Stimulated activated CD4-positive, alpha-beta T cell treated with anti-CD3 and anti-CD28 coated beads, Interleukin-1b, Interleukin-23, amount 100 ng/mL, for 4 hours (primary cell): ENCODE results near the gene DIAPH1.

Experiments used
- DNase-seq, 2 donors: peaks; one replicate each; pipeline ENCODE4 v3.0.0-alpha.2; 2020; ENCODE audit warnings: low read depth in 2 of 2

The DIAPH1 gene

GRCh38 chr5:141639357-141640050 lies 20.7 kb upstream of the DIAPH1 start:
- no peak for DNase-seq

- DNase-seq = no peak
Observed at GRCh38 chr5:141638771-141639170, 20.0 kb upstream of the DIAPH1 start.

- peak in 1 of 2 donors; percentile 44 for DNase-seq
Observed at GRCh38 chr5:141637767-141638419, 19.1 kb upstream of the DIAPH1 start.

GRCh38 chr5:141637123-141637766 lies 18.4 kb upstream of the DIAPH1 start:
- peak in 1 of 2 donors; percentile 55 for DNase-seq

- peak; percentile 97 for DNase-seq
Observed at GRCh38 chr5:141636413-141637122, 17.8 kb upstream of the DIAPH1 start, which contains the start of the genes HDAC3 and RELL2. HDAC3 (minus strand) TSS chr5:141636849; CDS start chr5:141636790, 59 bp downstream. RELL2 (plus strand) TSS chr5:141636997; CDS start chr5:141638226, 1,229 bp downstream.

GRCh38 chr5:141636106-141636412 lies 17.3 kb upstream of the DIAPH1 start:
- DNase-seq = no peak

GRCh38 chr5:141635646-141636045 lies 16.8 kb upstream of the DIAPH1 start:
- no peak for DNase-seq

GRCh38 chr5:141634720-141635119 lies 15.9 kb upstream of the DIAPH1 start:
- no peak for DNase-seq

GRCh38 chr5:141633871-141634561 lies 15.2 kb upstream of the DIAPH1 start:
- DNase-seq = no peak

GRCh38 chr5:141632650-141633049 lies 13.8 kb upstream of the DIAPH1 start:
- DNase-seq = no peak

- DNase-seq = no peak
Observed at GRCh38 chr5:141630570-141631140, 11.9 kb upstream of the DIAPH1 start.

GRCh38 chr5:141628175-141628788 lies 9.5 kb upstream of the DIAPH1 start:
- no peak for DNase-seq

GRCh38 chr5:141623611-141624010 lies 4.8 kb upstream of the DIAPH1 start:
- DNase-seq = no peak

GRCh38 chr5:141623186-141623585 lies 4.4 kb upstream of the DIAPH1 start:
- DNase-seq = no peak

- peak in 1 of 2 donors; percentile 42 for DNase-seq
Observed at GRCh38 chr5:141618030-141618803, 583 bp downstream of the DIAPH1 start.

- DNase-seq = no peak
Observed at GRCh38 chr5:141617682-141618029, 1.1 kb downstream of the DIAPH1 start.

GRCh38 chr5:141617128-141617527 lies 1.7 kb downstream of the DIAPH1 start:
- no peak for DNase-seq

- no peak for DNase-seq
Observed at GRCh38 chr5:141615991-141616720, 2.6 kb downstream of the DIAPH1 start.

GRCh38 chr5:141613344-141613743 lies 5.5 kb downstream of the DIAPH1 start:
- DNase-seq = no peak
